DND-41 (cell line): Measurements from ENCODE around the gene FBXL13.

Experiments used
- CTCF ChIP-seq: IDR thresholded peaks from 2 replicates; pipeline ENCODE4 v1.5.1; 2012; ENCODE audit warnings: borderline replicate concordance, low read length, moderate library complexity, mild to moderate bottlenecking; ENCODE audit not compliant: poor library complexity, severe bottlenecking; ENCODE audit errors: extremely low read depth
- EZH2 ChIP-seq: IDR thresholded peaks from 3 replicates; pipeline ENCODE4 v1.6.1; 2012; ENCODE audit warnings: borderline replicate concordance, low read depth, mild to moderate bottlenecking, moderate library complexity, low read length, inconsistent platforms; ENCODE audit not compliant: severe bottlenecking

DNA sequence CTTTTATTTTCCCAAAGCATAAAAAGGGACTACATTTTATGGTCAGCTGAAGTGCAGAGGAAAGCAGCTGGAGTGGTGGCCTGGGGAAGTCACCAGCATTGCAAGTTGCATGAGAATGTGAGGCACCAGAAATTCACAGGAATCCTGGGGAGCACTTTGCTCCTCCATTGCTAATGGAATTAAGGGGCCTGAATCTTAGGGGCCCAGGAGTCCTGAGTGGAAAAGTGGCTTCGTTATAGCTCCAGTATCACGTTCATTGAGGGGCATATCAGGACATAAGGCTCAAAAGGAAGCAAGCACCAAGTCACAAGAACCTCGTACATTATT lies 214.8 kb downstream of the FBXL13 start:
- TF ChIP-seq CTCF (no peak), EZH2 (no peak)
